HPDE6-E6E7 (cell line): ENCODE measurements around the gene YIPF2.
"Not testable (repeated sequence)": the region's sequence is repeated elsewhere in the genome, so short reads cannot be mapped to it uniquely, and the experiment has no call there.

ENCODE experiments used
- DNase-seq: peaks from one replicate; pipeline ENCODE4 v3.0.0; 2011; ENCODE audit warnings: missing footprints; ENCODE audit errors: extremely low spot score

YIPF2 gene

GRCh38 chr19:10928563-10929401 is at the start of gene YIPF2, which contains the start of gene TIMM29:
TSS of gene YIPF2 (minus strand) at chr19:10928639. CDS start at chr19:10928410, 229 bp downstream.
TSS of gene TIMM29 (plus strand) at chr19:10928811. CDS start at chr19:10928823, 12 bp downstream.
- peak; percentile 97 for DNase-seq

GRCh38 chr19:10977742-10978092 is 49.3 kb upstream of the YIPF2 start:
- DNase-seq, result no peak

DNA sequence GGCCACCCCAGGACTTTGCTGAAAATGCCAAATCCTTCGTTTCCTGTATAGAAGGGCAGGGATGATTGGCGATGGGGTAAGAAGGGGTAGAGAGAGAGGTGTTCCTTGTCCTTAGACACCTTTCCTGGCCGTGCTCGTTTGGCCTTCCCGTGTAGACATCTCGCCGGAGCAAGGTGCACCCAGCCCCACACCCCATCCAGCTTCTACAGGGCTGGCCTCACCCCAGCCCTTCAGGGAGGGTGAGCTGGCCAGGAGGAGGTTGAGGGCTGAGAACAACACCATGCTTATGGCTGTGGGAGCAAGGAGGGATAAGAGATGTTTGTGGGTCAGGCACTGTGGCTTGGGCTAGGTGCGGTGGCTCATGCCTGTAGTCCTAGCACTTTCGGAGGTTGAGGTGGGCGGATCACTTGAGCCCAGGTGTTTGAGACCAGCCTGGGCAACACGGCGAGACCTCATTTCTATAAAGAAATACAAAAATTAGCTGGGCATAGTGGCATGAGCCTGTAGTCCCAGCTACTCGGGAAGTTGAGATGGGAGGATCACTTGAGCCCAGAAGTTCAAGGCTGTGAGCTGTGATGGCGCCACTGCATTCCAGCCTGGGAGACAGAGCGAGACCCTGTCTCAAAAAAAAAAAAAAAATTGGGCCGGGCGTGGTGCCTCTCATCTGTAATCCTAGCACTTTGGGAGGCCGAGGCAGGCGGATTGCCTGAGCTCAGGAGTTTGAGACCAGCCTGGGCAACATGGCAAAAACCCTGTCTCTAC is 47.9 kb upstream of the YIPF2 start:
- no peak for DNase-seq

- DNase-seq, result no peak
These were observed 47.1 kb upstream of the YIPF2 start for GRCh38 chr19:10975374-10976130.

DNA sequence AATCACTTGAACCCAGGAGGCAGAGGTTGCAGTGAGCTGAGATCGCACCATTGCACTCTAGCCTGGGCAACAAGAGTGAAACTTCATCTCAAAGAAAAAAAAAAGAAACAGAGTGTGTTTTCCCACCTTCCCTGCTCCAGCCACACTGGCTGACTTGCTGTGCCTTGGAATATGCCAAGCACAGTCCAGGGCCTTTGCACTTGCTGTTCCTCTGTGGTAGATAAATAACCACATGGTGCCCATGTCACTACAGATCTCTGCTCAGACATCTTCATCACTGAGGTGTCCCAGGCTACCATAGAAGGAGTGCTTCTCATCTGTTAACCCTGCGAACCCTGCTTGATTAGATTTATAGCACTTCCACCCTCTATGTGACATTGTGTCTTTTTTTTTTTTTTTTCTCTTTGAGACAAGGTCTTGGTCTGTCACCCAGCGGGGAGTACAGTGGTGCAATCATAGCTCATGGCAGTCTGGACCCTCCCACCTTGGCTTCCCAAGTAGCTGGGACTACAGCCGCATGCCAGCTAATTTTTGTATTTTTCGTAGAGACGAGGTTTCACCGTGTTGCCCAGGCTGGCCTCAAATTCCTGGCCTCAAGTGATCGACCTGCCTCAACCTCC is 42.8 kb upstream of the YIPF2 start:
- DNase-seq, result no peak

GRCh38 chr19:10968527-10969135 is 40.2 kb upstream of the YIPF2 start:
- no peak for DNase-seq

DNA sequence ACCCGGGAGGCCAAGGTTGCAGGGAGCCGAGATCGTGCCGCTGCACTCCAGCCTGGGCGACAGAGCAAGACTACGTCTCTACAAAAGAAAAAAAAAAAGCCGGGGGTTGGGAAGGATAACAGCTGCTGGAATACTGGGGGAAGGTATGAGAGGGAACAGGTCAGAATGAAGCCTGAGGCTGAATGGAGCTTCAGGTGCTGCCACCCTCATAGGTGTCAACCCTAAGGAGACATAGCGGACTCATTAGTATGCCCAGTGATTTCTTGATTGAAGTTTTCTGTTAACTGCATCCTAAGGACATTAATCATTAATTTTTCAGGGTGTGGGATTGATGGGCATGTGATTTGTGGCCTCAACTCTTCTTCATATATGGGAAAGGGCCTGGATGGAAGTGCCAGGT is 38.4 kb upstream of the YIPF2 start:
- no peak for DNase-seq

DNA sequence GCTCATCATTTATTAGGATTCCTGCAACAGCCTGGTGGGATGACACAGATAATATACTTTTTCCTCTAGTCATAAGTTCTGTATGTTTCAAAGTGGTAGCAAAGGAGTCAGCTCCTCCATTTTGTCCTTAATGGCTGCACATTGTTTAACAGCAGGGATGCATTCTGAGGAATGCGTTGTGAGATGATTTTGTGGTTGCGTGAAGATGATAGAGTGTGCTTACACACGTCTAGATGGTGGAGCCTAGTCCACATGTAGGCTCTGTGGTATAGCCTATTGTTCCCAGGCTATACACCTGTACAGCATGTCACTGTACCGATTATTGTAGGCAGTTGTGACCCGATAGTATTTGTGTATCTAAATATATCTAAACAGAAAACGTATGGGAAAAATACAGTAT is 37.0 kb upstream of the YIPF2 start:
- DNase-seq, result no peak

DNA sequence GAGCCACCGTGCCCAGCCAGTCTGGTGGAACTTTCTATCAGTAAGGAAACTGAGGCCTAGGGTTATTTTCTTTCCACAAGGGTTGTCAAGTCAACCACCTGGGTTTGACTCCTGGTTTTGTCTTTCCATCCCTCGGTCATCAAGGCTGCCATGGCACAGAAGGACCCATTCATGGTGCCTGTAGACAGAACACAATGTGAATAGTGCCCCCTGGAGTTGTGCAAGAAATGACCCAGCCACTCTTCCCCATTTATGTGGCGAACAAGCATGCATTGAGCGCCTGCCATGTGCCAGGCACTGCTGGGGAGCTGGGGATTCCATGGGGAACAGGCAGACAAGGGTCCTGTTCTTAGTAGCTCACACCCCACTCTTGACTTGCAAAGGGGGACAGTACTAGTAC is 36.5 kb upstream of the YIPF2 start:
- no peak for DNase-seq

GRCh38 chr19:10963865-10964264 is 35.4 kb upstream of the YIPF2 start:
- no peak for DNase-seq

DNA sequence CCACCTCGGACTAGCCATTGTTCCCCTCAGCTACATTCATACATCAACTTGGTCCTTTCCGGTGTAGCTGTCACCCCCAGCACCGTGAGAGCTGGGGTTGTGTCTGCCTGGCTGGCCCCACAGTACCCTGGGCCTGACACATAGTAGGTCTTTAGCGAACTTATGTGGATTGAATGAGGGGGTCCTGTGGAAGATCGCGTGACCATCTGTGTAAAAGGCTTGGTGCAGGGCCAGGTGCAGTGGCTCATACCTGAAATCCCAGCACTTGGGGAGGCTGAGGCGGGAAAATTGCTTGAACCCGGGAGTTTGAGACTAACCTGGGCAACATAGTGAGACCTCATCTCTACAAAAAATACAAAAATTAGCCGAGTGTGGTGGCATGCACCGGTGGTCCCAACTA is 34.4 kb upstream of the YIPF2 start:
- DNase-seq, result no peak

DNA sequence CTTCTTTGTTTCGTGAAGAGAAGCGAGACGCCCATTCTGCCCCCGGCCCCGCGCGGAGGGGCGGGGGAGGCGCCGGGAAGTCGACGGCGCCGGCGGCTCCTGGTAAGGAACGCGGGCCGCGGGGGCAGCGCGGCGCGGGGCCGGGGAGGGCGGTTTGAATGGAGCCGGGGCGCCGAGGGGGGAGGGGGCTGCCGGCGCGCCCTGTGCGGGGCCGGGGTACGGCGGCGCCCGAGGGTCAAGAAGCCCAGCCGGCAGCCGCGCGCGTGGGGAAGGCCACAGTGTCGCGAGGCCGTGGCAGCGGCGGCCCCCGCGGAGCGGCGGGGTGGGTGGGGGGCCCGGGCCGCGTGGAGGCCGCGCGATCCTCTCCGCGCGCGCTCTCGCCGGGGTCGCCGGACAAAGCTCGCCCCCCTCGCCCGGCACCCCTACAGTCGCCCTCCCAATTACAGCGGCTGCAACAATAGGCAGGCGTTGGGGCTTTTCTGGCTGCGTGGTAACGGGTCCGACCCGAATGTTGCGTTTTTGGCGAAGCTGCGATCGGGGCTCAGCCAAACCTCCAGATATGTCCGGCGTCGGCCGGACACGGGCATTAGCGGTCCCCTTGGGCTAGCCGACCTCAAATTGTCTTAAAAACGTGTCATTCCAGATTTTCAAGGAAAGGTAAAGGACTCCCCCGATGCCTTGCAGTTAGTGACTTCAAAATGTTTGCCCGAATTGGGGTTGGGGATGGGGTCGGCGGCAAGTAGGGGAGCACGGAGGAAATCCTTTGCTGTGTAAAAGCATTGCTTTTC is 32.8 kb upstream of the YIPF2 start:
- DNase-seq, result no peak

DNA sequence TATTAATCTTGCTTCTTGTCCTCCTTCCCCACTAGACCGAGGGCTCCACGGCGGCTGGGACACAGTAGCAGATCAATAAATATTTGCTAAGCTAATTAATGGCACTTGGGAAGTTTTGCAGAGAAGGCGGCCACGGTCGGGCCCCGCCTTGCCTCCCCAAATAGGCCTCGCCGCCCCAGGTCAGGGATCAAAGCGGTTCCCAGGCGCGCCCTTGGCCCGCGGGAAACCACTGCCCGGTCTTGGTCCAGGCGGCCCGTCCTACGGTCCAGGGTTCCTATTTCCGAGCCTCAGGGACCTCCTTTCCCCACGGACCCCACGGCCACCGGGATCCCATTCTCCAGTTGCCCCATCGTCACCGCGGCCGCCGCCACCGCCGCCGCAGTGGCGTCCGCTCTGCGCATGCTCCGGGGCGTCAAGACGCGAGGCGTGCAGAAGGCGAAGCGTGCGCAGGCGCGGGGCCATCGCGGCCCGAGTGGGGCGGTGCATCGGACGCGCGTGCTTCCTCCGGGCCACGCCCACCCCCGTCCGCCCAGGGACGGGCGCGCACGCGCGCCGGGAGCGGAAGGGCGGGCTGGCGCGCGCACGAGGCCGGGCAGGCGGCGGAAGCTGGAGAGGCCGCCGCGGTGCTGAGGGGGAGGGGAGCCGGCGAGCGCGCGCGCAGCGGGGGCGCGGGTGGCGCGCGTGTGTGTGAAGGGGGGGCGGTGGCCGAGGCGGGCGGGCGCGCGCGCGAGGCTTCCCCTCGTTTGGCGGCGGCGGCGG is 32.1 kb upstream of the YIPF2 start, which contains the start of gene SMARCA4:
Gene SMARCA4 (plus strand): TSS at position 717 of the 759 bp plus-strand sequence. CDS start 23,122 bp downstream, outside the sequence.
- DNase-seq, result peak; percentile 96

DNA sequence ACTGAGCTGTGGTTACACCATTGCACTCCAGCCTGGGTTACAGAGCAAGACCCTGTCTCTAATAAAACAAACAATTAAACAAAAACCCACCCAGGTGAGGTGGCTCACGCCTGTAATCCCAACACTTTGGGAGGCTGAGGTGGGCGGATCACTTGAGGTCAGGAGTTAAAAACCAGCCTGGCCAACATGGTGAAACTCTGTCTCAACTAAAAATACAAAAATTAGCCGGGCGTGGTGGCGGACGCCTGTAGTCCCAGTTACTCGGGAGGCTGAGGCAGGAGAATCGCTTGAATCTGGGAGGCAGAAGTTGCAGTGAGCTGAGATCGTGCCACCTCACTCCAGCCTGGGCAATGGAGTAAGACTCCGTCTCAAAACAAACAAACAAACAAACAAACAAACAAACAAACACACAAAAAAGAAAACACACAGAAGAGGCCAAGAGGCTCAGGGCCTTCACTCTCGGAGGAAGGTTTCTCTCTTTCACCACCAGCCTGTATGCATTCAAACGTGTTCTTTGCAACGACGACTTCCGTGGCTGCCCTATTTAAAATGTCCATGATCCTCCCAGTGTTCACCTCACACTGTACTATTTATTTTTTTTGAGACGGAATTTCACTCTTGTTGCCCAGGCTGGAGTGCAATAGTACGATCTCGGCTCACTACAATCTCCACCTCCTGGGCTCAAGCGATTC is 31.0 kb upstream of the YIPF2 start:
- not testable (repeated sequence) for DNase-seq

DNA sequence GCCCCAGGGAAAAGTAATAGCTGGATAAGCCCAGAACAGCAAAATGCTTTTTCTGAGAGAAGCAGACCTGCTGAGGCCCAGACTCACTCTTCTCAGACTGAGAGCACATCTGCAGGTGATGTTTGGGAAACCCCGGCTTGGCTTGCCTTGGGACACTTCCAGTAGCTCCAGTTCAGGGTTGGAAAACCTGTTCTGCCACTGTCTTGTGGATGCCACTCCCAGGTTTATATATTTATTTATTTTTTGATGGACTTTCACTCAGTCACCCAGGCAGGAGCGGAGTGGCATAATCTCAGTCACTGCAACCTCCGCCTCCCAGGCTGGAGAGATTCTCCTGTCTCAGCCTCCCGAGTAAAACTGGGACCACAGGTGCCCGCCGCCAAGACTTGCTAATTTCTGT is 24.4 kb upstream of the YIPF2 start:
- peak; percentile 61 for DNase-seq

DNA sequence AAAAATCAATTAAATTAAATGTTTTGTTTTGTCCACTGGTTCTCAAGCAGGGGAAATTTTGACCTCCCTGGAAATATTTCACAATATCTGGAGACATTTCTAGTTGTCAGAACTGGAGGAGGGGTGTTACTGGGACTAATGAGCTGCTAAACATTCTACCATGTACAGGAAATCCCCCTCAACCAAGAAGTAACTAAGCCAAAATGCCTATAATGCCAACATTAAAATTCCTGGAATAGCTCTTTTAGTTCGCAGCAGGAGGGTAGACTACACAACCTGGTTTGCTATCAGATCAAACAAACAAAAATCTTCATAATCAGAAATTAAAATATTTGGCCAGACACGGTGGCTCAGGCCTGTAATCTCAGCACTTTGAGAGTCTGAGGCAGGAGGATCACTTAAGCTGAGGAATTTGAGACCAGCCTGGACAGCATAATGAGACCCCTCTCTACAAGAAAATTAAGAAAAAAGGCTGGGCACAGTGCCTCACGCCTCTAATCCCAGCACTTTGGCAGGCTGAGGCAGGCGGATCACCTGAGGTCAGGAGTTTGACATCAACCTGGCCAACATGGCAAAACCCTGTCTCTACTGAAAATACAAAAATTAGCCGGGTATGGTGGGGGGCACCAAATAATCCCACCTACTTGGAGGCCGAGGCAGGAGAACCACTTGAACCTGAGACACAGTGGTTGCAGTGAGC is 18.7 kb upstream of the YIPF2 start:
- no peak for DNase-seq

DNA sequence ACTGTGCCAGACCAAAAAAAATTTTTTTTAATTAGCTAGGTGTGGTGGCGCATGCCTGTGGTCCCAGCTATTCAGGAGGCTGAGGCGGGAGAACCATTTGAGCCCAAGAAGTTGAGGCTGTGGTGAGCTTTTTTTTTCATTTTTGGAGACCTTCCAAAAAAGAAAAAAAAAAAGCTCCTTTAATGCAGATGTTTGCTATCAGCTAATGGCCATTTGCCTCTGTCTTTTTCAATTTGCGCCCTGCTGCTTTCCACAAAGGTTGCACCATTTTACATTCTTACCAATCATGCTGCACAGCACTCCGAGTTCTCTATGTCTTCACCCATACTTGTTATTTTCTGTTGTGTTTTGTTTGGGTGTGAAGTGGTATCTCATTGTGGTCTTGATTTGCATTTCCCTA is 16.8 kb upstream of the YIPF2 start:
- no peak for DNase-seq

- not testable (repeated sequence) for DNase-seq
These were observed 15.0 kb upstream of the YIPF2 start for GRCh38 chr19:10943412-10943811.
